HepG2 (cell line): ENCODE results near the gene PALMD. TPM values are rescaled to one million over a fixed set of nuclear protein-coding genes. Genes with fewer than 3 reads are reported as not detected.

Experiments
- ARID5B ChIP-seq: IDR thresholded peaks from 2 replicates; pipeline ENCODE4 v1.4.0; 2020; ENCODE audit warnings: mild to moderate bottlenecking, missing genetic modification reagents
- CEBPB ChIP-seq: IDR thresholded peaks from 2 replicates; pipeline ENCODE4 v1.6.1; 2011; ENCODE audit warnings: low read depth, low read length, improper control_type of control experiment, borderline replicate concordance
- FLYWCH1 ChIP-seq: sonication (generic); formaldehyde crosslinking; IDR thresholded peaks from 2 replicates; pipeline ENCODE4 v1.8.1; 2023; ENCODE audit warnings: mild to moderate bottlenecking, missing genetic modification reagents
- FOXA1 ChIP-seq, 2 experiments: fragments of 450-650 bp in 1 of 2; sonication (generic) in 1 of 2; formaldehyde crosslinking in 1 of 2; IDR thresholded peaks; 2 replicates each; pipeline versions ENCODE4 v1.4.0 to v1.6.1; 2016 to 2020; ENCODE audit warnings: missing genetic modification reagents in 1 of 2
- GPBP1L1 ChIP-seq: sonication (generic); formaldehyde crosslinking; IDR thresholded peaks from 2 replicates; pipeline ENCODE4 v1.5.0; 2020; ENCODE audit warnings: mild to moderate bottlenecking, missing genetic modification reagents
- JARID2 ChIP-seq: sonication (generic); formaldehyde crosslinking; IDR thresholded peaks from 2 replicates; pipeline ENCODE4 v1.8.1; 2023; ENCODE audit warnings: missing genetic modification reagents, inconsistent platforms; ENCODE audit not compliant: insufficient replicate concordance
- KLF6 ChIP-seq: IDR thresholded peaks from 2 replicates; pipeline ENCODE4 v1.8.0; 2016; ENCODE audit warnings: missing biosample characterization, missing genetic modification reagents
- MTERF4 ChIP-seq: sonication (generic); formaldehyde crosslinking; IDR thresholded peaks from 2 replicates; pipeline ENCODE4 v1.8.0; 2023; ENCODE audit warnings: mild to moderate bottlenecking, missing genetic modification reagents
- NFIC ChIP-seq: IDR thresholded peaks from 2 replicates; pipeline ENCODE4 v1.6.1; 2012; ENCODE audit warnings: mild to moderate bottlenecking, low read length, inconsistent platforms
- NKX3-1 ChIP-seq: sonication (generic); formaldehyde crosslinking; IDR thresholded peaks from 2 replicates; pipeline ENCODE4 v1.5.0; 2020; ENCODE audit warnings: missing genetic modification reagents
- PATZ1 ChIP-seq: sonication (generic); formaldehyde crosslinking; IDR thresholded peaks from 2 replicates; pipeline ENCODE4 v1.4.0; 2020; ENCODE audit warnings: missing genetic modification reagents
- RFX5 ChIP-seq: IDR thresholded peaks from 2 replicates; pipeline ENCODE4 v1.6.1; 2011; ENCODE audit warnings: low read depth, low read length, improper control_type of control experiment
- SALL1 ChIP-seq: sonication (generic); formaldehyde crosslinking; IDR thresholded peaks from 2 replicates; pipeline ENCODE4 v1.8.0; 2022; ENCODE audit warnings: mild to moderate bottlenecking, missing genetic modification reagents
- SAP130 ChIP-seq: IDR thresholded peaks from 2 replicates; pipeline ENCODE4 v1.6.1; 2016; ENCODE audit warnings: low read depth
- SP5 ChIP-seq: IDR thresholded peaks from 2 replicates; pipeline ENCODE4 v1.6.1; 2016; ENCODE audit warnings: low read depth, borderline replicate concordance
- TEAD2 ChIP-seq: sonication (generic); formaldehyde crosslinking; IDR thresholded peaks from 2 replicates; pipeline ENCODE4 v1.9.0; 2021; ENCODE audit warnings: missing genetic modification reagents
- ZBTB1 ChIP-seq: sonication (generic); formaldehyde crosslinking; IDR thresholded peaks from 2 replicates; pipeline ENCODE4 v1.4.0; 2020; ENCODE audit warnings: missing genetic modification reagents, borderline replicate concordance
- ZMYM2 ChIP-seq: sonication (generic); formaldehyde crosslinking; IDR thresholded peaks from 2 replicates; pipeline ENCODE4 v1.8.0; 2022; ENCODE audit warnings: mild to moderate bottlenecking, missing genetic modification reagents
- ZNF101 ChIP-seq: sonication (generic); formaldehyde crosslinking; IDR thresholded peaks from 2 replicates; pipeline ENCODE4 v1.4.0; 2020; ENCODE audit warnings: mild to moderate bottlenecking, low read depth, missing genetic modification reagents, borderline replicate concordance
- ZNF207 ChIP-seq: fragments of 450-650 bp; IDR thresholded peaks from 2 replicates; pipeline ENCODE4 v1.6.1; 2016; ENCODE audit warnings: antibody characterized with exemption, borderline replicate concordance
- ZNF383 ChIP-seq: sonication (generic); formaldehyde crosslinking; IDR thresholded peaks from 2 replicates; pipeline ENCODE4 v1.4.0; 2020; ENCODE audit warnings: missing genetic modification reagents, mild to moderate bottlenecking, borderline replicate concordance
- ZNF563 ChIP-seq: sonication (generic); formaldehyde crosslinking; IDR thresholded peaks from 2 replicates; pipeline ENCODE4 v1.8.0; 2022; ENCODE audit warnings: mild to moderate bottlenecking, moderate library complexity, missing genetic modification reagents
- ZNF720 ChIP-seq: sonication (generic); formaldehyde crosslinking; IDR thresholded peaks from 2 replicates; pipeline ENCODE4 v1.4.0; 2020; ENCODE audit warnings: missing genetic modification reagents
- ZSCAN12 ChIP-seq: sonication (generic); formaldehyde crosslinking; IDR thresholded peaks from 2 replicates; pipeline ENCODE4 v1.9.0; 2021; ENCODE audit warnings: mild to moderate bottlenecking, missing genetic modification reagents
- polyA plus RNA-seq, 8 experiments: library from polyadenylated mRNA; depleted of rRNA in 3 of 8; stranded (reverse) in 7 of 8; unstranded in 1 of 8; fragments of >200 nt; fragmentation: Illumina TruSeq in 4 of 8; extraction: Trizol in 4 of 8; gene quantifications; 2 replicates each; pipeline versions ENCODE4 v1.2.1 to v1.2.3, GENCODE V29; 2011 to 2016; ENCODE audit warnings: low read depth in 4 of 8, missing spikeins in 1 of 8, mixed read lengths in 1 of 8; ENCODE audit not compliant: insufficient read depth in 1 of 8
- total RNA-seq, 5 experiments: library from RNA; depleted of rRNA; stranded (reverse); fragments of >200 nt; fragmentation: Illumina TruSeq; extraction: Trizol; gene quantifications; 2 replicates each; pipeline ENCODE4 v1.2.3, GENCODE V29; 2016; ENCODE audit warnings: low read depth in 1 of 5

Gene PALMD
- total and polyA plus RNA-seq, 2 of the 13 experiments (the other 11 are each of a cell fraction or from before 2014, with no cell fraction given): 5.5 to 31.1 TPM

GRCh38 chr1:99738858-99739465, 93.0 kb downstream of the PALMD start (continued):
- TF ChIP-seq JARID2 (CRISPR knock-in tag) (no peak), FLYWCH1 (CRISPR knock-in tag) (no peak), ZNF207 (no peak), PATZ1 (CRISPR knock-in tag) (no peak), ZMYM2 (CRISPR knock-in tag) (0 out of 2 replicates have a peak, but pooled peaks have one; percentile 52), ZNF101 (CRISPR knock-in tag) (no peak), ZNF383 (no peak), KLF6 (no peak), FOXA1 (IDR thresholded peaks at IDR 0.05) (no peak), FOXA1 (CRISPR knock-in tag; IDR thresholded peaks at IDR 0.05) (peak; percentile 68), RFX5 (no peak), SP5 (CRISPR knock-in tag) (no peak), SAP130 (CRISPR knock-in tag) (peak; percentile 74), CEBPB (peak; percentile 69; the same call in 1 of the 2 replicates), ZNF720 (CRISPR knock-in tag) (no peak), MTERF4 (no peak), NKX3-1 (CRISPR knock-in tag) (no peak), ZNF563 (CRISPR knock-in tag) (no peak), SALL1 (CRISPR knock-in tag) (peak; percentile 29; the same call in 1 of the 2 replicates), GPBP1L1 (CRISPR knock-in tag) (no peak), TEAD2 (no peak), NFIC (peak; percentile 48; the same call in 1 of the 2 replicates), ZBTB1 (CRISPR knock-in tag) (no peak), ARID5B (peak; percentile 96), ZSCAN12 (CRISPR knock-in tag) (no peak)
